Gastroesophageal sphincter (tissue), 3 donors: ENCODE results near the gene ITPR2.

Source experiments
- CTCF ChIP-seq, 4 experiments: fragments of 200-600 bp in 2 of 4; fragments of 450-650 bp in 2 of 4; sonication (generic) in 1 of 4; IDR thresholded peaks; one replicate each; pipeline ENCODE4 v1.5.1; 2017 to 2019; ENCODE audit warnings: antibody characterized with exemption in 4 of 4, mild to moderate bottlenecking in 2 of 4, moderate library complexity in 2 of 4
- EP300 ChIP-seq: sonication (generic); formaldehyde crosslinking; IDR thresholded peaks from one replicate; pipeline ENCODE4 v1.6.1; 2017; ENCODE audit warnings: antibody characterized with exemption, mild to moderate bottlenecking

- no peak for TF ChIP-seq EP300
- TF ChIP-seq CTCF (IDR thresholded peaks at IDR 0.05) = no peak
Measured at GRCh38 chr12:26631846-26632245, 201.1 kb downstream of the ITPR2 start.
